Body of pancreas (tissue), 4 donors: ENCODE measurements around the gene CTPS1. TPM values are rescaled to one million over a fixed set of nuclear protein-coding genes. Genes with fewer than 3 reads are reported as not detected.
A peak's percentile ranks its signal among the peaks of the same experiment; 100 is the strongest.

Source experiments
- ATAC-seq: fragments of 150-250 bp; one replicate; pipeline ENCODE4 v1.9.1; 2016
- DNase-seq, 4 donors: peaks; one replicate each; pipeline ENCODE4 v3.0.0-alpha.2; 2019
- H3K27ac ChIP-seq, 4 donors: fragments of 200-600 bp; sonication (generic); 1 replicate in 3 of 4; 2 replicates in 1 of 4; pipeline versions ENCODE4 v1.5.1 to v1.6.1; 2016 to 2019; ENCODE audit warnings: mild to moderate bottlenecking in 1 of 4, mixed read lengths in 1 of 4, moderate library complexity in 1 of 4
- H3K27me3 ChIP-seq, 2 donors: fragments of 200-600 bp; sonication (generic); one replicate each; pipeline ENCODE4 v1.6.0; 2016; ENCODE audit warnings: mild to moderate bottlenecking in 1 of 2
- H3K36me3 ChIP-seq, 2 donors: fragments of 200-600 bp; sonication (generic); replicated peaks in 1 of 2; 2 replicates each; pipeline ENCODE4 v1.5.1; 2016; ENCODE audit warnings: low read depth in 2 of 2; ENCODE audit not compliant: insufficient read depth in 1 of 2
- H3K4me1 ChIP-seq: fragments of 200-600 bp; sonication (generic); one replicate; pipeline ENCODE4 v1.6.0; 2016
- H3K4me3 ChIP-seq, 2 donors: fragments of 200-600 bp; sonication (generic); 1 replicate in 1 of 2; 2 replicates in 1 of 2; pipeline ENCODE4 v1.5.1; 2016 to 2019
- H3K9me3 ChIP-seq, 3 donors: fragments of 200-600 bp; sonication (generic); 1 replicate in 2 of 3; 2 replicates in 1 of 3; pipeline ENCODE4 v1.5.1; 2016
- CTCF ChIP-seq, 7 experiments: fragments of 450-650 bp in 4 of 7; fragments of 200-600 bp in 3 of 7; sonication (generic) in 3 of 7; IDR thresholded peaks; one replicate each; pipeline ENCODE4 v1.5.1; 2016 to 2019; ENCODE audit warnings: antibody characterized with exemption in 7 of 7
- POLR2A ChIP-seq, 3 donors: fragments of 450-650 bp; IDR thresholded peaks; one replicate each; pipeline ENCODE4 v1.6.1; 2016; ENCODE audit warnings: antibody characterized with exemption in 3 of 3, mild to moderate bottlenecking in 2 of 3
- WGBS, 2 donors: methylation state at CpG; one replicate each; pipeline ENCODE4 v1.1.5; 2017; 5-methylcytosine and 5-hydroxymethylcytosine counted together
- intact Hi-C: fragments of 100-400 bp; cut with DNase I; formaldehyde crosslinking; loops from one replicate; pipeline ENCODE4 v1.15.1; 2023
- small RNA-seq: library from RNA; depleted of rRNA; stranded (forward); fragments of <200 nt; gene quantifications from one replicate; pipeline ENCODE3, GENCODE V24; 2016
- total RNA-seq, 2 donors: library from RNA; depleted of rRNA; stranded (reverse); fragments of >200 nt; gene quantifications; one replicate each; pipeline ENCODE4 v1.1.0, GENCODE V29; 2016

CTPS1 gene
- total RNA-seq, 2 donors from 2014 or later, result 8.9 to 13.0 TPM

GRCh38 chr1:41051022-41051421 is 71.5 kb downstream of the CTPS1 start:
- peaks cover 13% of the 10 kb centered on the region for H3K4me1 ChIP-seq
- intact Hi-C loops, result no loop called here
- no peak for ATAC-seq
- no peak for DNase-seq
- 93 to 96% methylated on average over 1 of the region's 1 CpG for WGBS, 2 donors
- no peaks in the 10 kb centered on the region for H3K27me3 ChIP-seq
- no peak for TF ChIP-seq POLR2A (IDR thresholded peaks at IDR 0.05)
- no peak for TF ChIP-seq CTCF (IDR thresholded peaks at IDR 0.05)
- peaks cover 6 to 12% of the 10 kb centered on the region in 2 donors for H3K36me3 ChIP-seq
- no peaks in the 10 kb centered on the region for H3K9me3 ChIP-seq
- no peak overlapping the region for H3K4me3 ChIP-seq
- no peak overlapping the region for H3K27ac ChIP-seq

- Histone ChIP-seq H3K4me1 (no peaks in the 10 kb centered on the region), H3K4me3 (no peak overlapping the region), H3K9me3 (no peaks in the 10 kb centered on the region), H3K27ac (no peak overlapping the region), H3K27me3 (no peaks in the 10 kb centered on the region), H3K36me3 (peaks cover 6 to 11% of the 10 kb centered on the region in 2 donors)
- DNase-seq (peak in 1 of 4 donors; percentile 9), ATAC-seq (no peak)
- WGBS, 2 donors, result 80 to 86% methylated on average over 2 of the region's 2 CpGs
- TF ChIP-seq POLR2A (IDR thresholded peaks at IDR 0.05), result no peak
- TF ChIP-seq CTCF (IDR thresholded peaks at IDR 0.05), result no peak
- intact Hi-C loops, result no loop called here
Observed at GRCh38 chr1:41053316-41053715, 73.8 kb downstream of the CTPS1 start.

GRCh38 chr1:41056907-41057306 is 77.4 kb downstream of the CTPS1 start:
- no peaks in the 10 kb centered on the region for H3K9me3 ChIP-seq
- H3K27me3 ChIP-seq, result no peaks in the 10 kb centered on the region
- WGBS, 2 donors, result 89 to 94% methylated on average over 5 of the region's 5 CpGs
- H3K36me3 ChIP-seq, result peaks cover 0 to 7% of the 10 kb centered on the region in 2 donors
- no peaks in the 10 kb centered on the region for H3K4me1 ChIP-seq
- DNase-seq (no peak), ATAC-seq (no peak)
- no peak for TF ChIP-seq POLR2A (IDR thresholded peaks at IDR 0.05)
- no peak for TF ChIP-seq CTCF (IDR thresholded peaks at IDR 0.05)
- no peak overlapping the region for H3K4me3 ChIP-seq
- intact Hi-C loops, result no loop called here
- H3K27ac ChIP-seq, result no peak overlapping the region

Small RNA genes lying within 50 kb of the gene (small RNA-seq; reads per million reads assigned to genes)
- gene UBE2V1P8, result not detected

Other genes with a start within 250 kb of the CTPS1 start
- 1 to 10 TPM; 1.8 to 4.0 TPM for gene KCNQ4, start 195.9 kb upstream of the CTPS1 start, total RNA-seq
- gene CITED4, start 117.3 kb upstream of the CTPS1 start, total RNA-seq, result 100 to 1,000 TPM; 180 to 465 TPM
- gene SLFNL1, start 42.0 kb downstream of the CTPS1 start, total RNA-seq, result under 1 TPM; 0.33 to 0.78 TPM